Measurements from ENCODE around the gene PEF1. TPM values are rescaled to one million over a fixed set of nuclear protein-coding genes. Genes with fewer than 3 reads are reported as not detected.

PEF1 gene
- total and polyA plus RNA-seq, 2 experiments from 2014 or later: 22.3 to 68.5 TPM

GRCh38 chr1:31668303-31668883 lies 23.7 kb upstream of the PEF1 start:
- TF ChIP-seq ZNF114 (CRISPR knock-in tag; IDR thresholded peaks at IDR 0.05) (no peak), ETS1 (IDR thresholded peaks at IDR 0.05) (no peak), CREB1 (CRISPR knock-in tag; IDR thresholded peaks at IDR 0.05; ENCODE audit: low read depth) (no peak), ZNF331 (CRISPR knock-in tag; IDR thresholded peaks at IDR 0.05; ENCODE audit: low read depth) (no peak), NANOG (IDR thresholded peaks at IDR 0.05; ENCODE audit: borderline replicate concordance) (no peak), EZH2 (IDR thresholded peaks at IDR 0.05; ENCODE audit: low read depth, unreplicated experiment) (no peak), JUNB (IDR thresholded peaks at IDR 0.05; ENCODE audit: unreplicated experiment) (no peak), EZH2phosphoT487 (IDR thresholded peaks at IDR 0.05; ENCODE audit: unreplicated experiment) (no peak), CTCF (conservative IDR thresholded peaks at IDR 0.05; ENCODE audit: low read depth in 2 of 2) (no peak), POLR2AphosphoS5 (IDR thresholded peaks at IDR 0.05; ENCODE audit: low read depth) (no peak), REST (IDR thresholded peaks at IDR 0.05; ENCODE audit: unreplicated experiment) (no peak), STAT1 (IDR thresholded peaks at IDR 0.05; ENCODE audit: unreplicated experiment) (no peak), ZNF462 (CRISPR knock-in tag; IDR thresholded peaks at IDR 0.05) (no peak)
- no peaks in the 10 kb centered on the region for H3F3A ChIP-seq (replicated peaks; ENCODE audit: low read depth)
- H3K27ac ChIP-seq (ENCODE audit: low read depth): no peak overlapping the region
- H3K36me3 ChIP-seq (ENCODE audit: insufficient read depth): no peaks in the 10 kb centered on the region
- no peaks in the 10 kb centered on the region for H3K79me2 ChIP-seq (replicated peaks; ENCODE audit: insufficient read depth)
- peaks cover 12% of the 10 kb centered on the region for H3K27me3 Mint-ChIP-seq (ENCODE audit: insufficient read depth, low read depth, poor library complexity)
- H3K4me3 ChIP-seq: no peak overlapping the region
- H4K20me1 ChIP-seq (replicated peaks; ENCODE audit: insufficient read depth): no peaks in the 10 kb centered on the region
- H3K27me3 ChIP-seq (ENCODE audit: insufficient read depth): no peaks in the 10 kb centered on the region
- peaks cover 11% of the 10 kb centered on the region for H3K4me1 ChIP-seq (ENCODE audit: insufficient read depth)
- no peaks in the 10 kb centered on the region for H3K9me3 Mint-ChIP-seq
- H3K9me2 ChIP-seq (ENCODE audit: insufficient read depth): no peaks in the 10 kb centered on the region
- ATAC-seq (no peak), DNase-seq (ENCODE audit: low spot score) (no peak)
- no peak overlapping the region for H2AFZ ChIP-seq
- H3K27ac Mint-ChIP-seq: no peak overlapping the region
- no peak overlapping the region for H3K4me3 Mint-ChIP-seq
- no peaks in the 10 kb centered on the region for H3K36me3 Mint-ChIP-seq (ENCODE audit: low read depth)
- peaks cover 31% of the 10 kb centered on the region for H3K4me1 Mint-ChIP-seq
- no peak overlapping the region for H3K4me2 ChIP-seq

Data from GM23338 (cell line).